ENCODE data around the gene PBRM1. TPM values are rescaled to one million over a fixed set of nuclear protein-coding genes. Genes with fewer than 3 reads are reported as not detected.
"Not testable (repeated sequence)": the region's sequence is repeated elsewhere in the genome, so short reads cannot be mapped to it uniquely, and the experiment has no call there.

Gene PBRM1
- total RNA-seq, 2 experiments from 2014 or later: 47.6 to 48.1 TPM

GRCh38 chr3:52730681-52731080, 45.0 kb upstream of the PBRM1 start:
- POLR2A ChIA-PET: no interaction called here
- H3K27ac ChIP-seq (ENCODE audit: low read depth in 1 of 2, low read length in 2 of 2): no peak overlapping the region
- H3K36me3 ChIP-seq (ENCODE audit: insufficient read depth, low read length): peaks cover 30% of the 10 kb centered on the region
- H3K27ac Mint-ChIP-seq: no peak overlapping the region
- H3K27me3 ChIP-seq (ENCODE audit: control insufficient read depth in 1 of 2, insufficient read depth in 2 of 2, low read length in 2 of 2): no peaks in the 10 kb centered on the region
- no peaks in the 10 kb centered on the region for H3K27me3 Mint-ChIP-seq
- no peak for DNase-seq
- CTCF ChIA-PET: no interaction called here
- peaks cover 0 to 19% of the 10 kb centered on the region in 2 experiments for H3K9me3 ChIP-seq (ENCODE audit: control insufficient read depth in 1 of 2, insufficient read depth in 1 of 2, low read length in 2 of 2)
- peaks cover 76% of the 10 kb centered on the region for H3K36me3 Mint-ChIP-seq (ENCODE audit: low read depth)
- H3K4me1 ChIP-seq (ENCODE audit: insufficient read depth, low read length): no peaks in the 10 kb centered on the region
- no peak for TF ChIP-seq CTCF (IDR thresholded peaks at IDR 0.05)
- no peak overlapping the region for H3K4me3 Mint-ChIP-seq
- no peak overlapping the region for H3K4me3 ChIP-seq (ENCODE audit: low read length)
- H3K4me1 Mint-ChIP-seq (ENCODE audit: low read depth): no peaks in the 10 kb centered on the region
- peaks cover 3% of the 10 kb centered on the region for H3K9me3 Mint-ChIP-seq
- ATAC-seq (ENCODE audit: poor library complexity): no peak
- intact Hi-C loops (cut with DNase I, micrococcal nuclease): no loop called here

- H3K4me1 ChIP-seq (ENCODE audit: insufficient read depth, low read length); H3K4me3 ChIP-seq (ENCODE audit: low read length); ATAC-seq (ENCODE audit: poor library complexity); H3K27me3 Mint-ChIP-seq; DNase-seq; H3K27ac ChIP-seq (ENCODE audit: low read depth in 1 of 2, low read length in 2 of 2); intact Hi-C loops (cut with DNase I, micrococcal nuclease); H3K9me3 Mint-ChIP-seq; H3K4me3 Mint-ChIP-seq; H3K4me1 Mint-ChIP-seq (ENCODE audit: low read depth); H3K27ac Mint-ChIP-seq; CTCF ChIA-PET; H3K27me3 ChIP-seq (ENCODE audit: control insufficient read depth in 1 of 2, insufficient read depth in 2 of 2, low read length in 2 of 2): not testable (repeated sequence)
- H3K9me3 ChIP-seq (ENCODE audit: control insufficient read depth in 1 of 2, insufficient read depth in 1 of 2, low read length in 2 of 2): peaks cover 0 to 15% of the 10 kb centered on the region in 2 experiments
- peaks cover 59% of the 10 kb centered on the region for H3K36me3 Mint-ChIP-seq (ENCODE audit: low read depth)
- peaks cover 27% of the 10 kb centered on the region for H3K36me3 ChIP-seq (ENCODE audit: insufficient read depth, low read length)
- POLR2A ChIA-PET: interaction anchor here (0.6 kb wide), 1 partner anchor 1301 kb away, joined by 4 read pairs; no protein-coding TSS in a partner anchor
These were observed 43.0 kb upstream of the PBRM1 start for GRCh38 chr3:52728753-52729152.

GRCh38 chr3:52724511-52724910, 38.8 kb upstream of the PBRM1 start:
- Histone ChIP-seq H3K27me3 (ENCODE audit: control insufficient read depth in 1 of 2, insufficient read depth in 2 of 2, low read length in 2 of 2) (no peaks in the 10 kb centered on the region), H3K27ac (ENCODE audit: low read depth in 1 of 2, low read length in 2 of 2) (no peak overlapping the region), H3K4me3 (ENCODE audit: low read length) (no peak overlapping the region), H3K4me1 (ENCODE audit: insufficient read depth, low read length) (peaks cover 21% of the 10 kb centered on the region), H3K9me3 (ENCODE audit: control insufficient read depth in 1 of 2, insufficient read depth in 1 of 2, low read length in 2 of 2) (peaks cover 0 to 4% of the 10 kb centered on the region in 2 experiments), H3K36me3 (ENCODE audit: insufficient read depth, low read length) (peaks cover 5% of the 10 kb centered on the region)
- Mint-ChIP-seq H3K9me3 (peaks cover 3% of the 10 kb centered on the region), H3K4me1 (ENCODE audit: low read depth) (peaks cover 30% of the 10 kb centered on the region), H3K27me3 (no peaks in the 10 kb centered on the region), H3K36me3 (ENCODE audit: low read depth) (peaks cover 31% of the 10 kb centered on the region), H3K4me3 (no peak overlapping the region), H3K27ac (no peak overlapping the region)
- POLR2A ChIA-PET: no interaction called here
- CTCF ChIA-PET: no interaction called here
- intact Hi-C loops (cut with DNase I, micrococcal nuclease): no loop called here
- DNase-seq (no peak), ATAC-seq (ENCODE audit: poor library complexity) (no peak)
- TF ChIP-seq CTCF (IDR thresholded peaks at IDR 0.05): no peak

DNA sequence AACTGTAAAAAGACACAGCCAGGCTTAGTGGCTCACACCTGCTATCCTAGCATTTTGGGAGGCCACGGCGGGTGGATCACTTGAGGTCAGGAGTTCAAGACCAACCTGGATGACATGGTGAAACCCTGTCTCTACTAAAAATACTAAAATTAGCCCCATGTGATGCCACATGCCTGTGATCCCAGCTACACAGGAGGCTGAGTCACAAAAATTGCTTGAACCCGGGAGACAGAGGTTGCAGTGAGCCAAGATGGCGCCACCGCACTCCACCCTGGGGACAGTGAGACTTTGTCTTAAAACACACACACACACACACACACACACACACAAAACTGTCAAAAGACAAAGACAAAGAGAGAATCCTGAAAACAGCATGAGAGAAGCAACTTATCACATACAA, 38.2 kb upstream of the PBRM1 start:
- ATAC-seq (ENCODE audit: poor library complexity): no peak
- no peaks in the 10 kb centered on the region for H3K9me3 ChIP-seq (ENCODE audit: control insufficient read depth in 1 of 2, insufficient read depth in 1 of 2, low read length in 2 of 2)
- no peak for DNase-seq
- peaks cover 3% of the 10 kb centered on the region for H3K9me3 Mint-ChIP-seq
- peaks cover 28% of the 10 kb centered on the region for H3K36me3 Mint-ChIP-seq (ENCODE audit: low read depth)
- H3K36me3 ChIP-seq (ENCODE audit: insufficient read depth, low read length): peaks cover 9% of the 10 kb centered on the region
- intact Hi-C loops (cut with DNase I, micrococcal nuclease): no loop called here
- H3K27me3 Mint-ChIP-seq: no peaks in the 10 kb centered on the region
- no peak overlapping the region for H3K27ac ChIP-seq (ENCODE audit: low read depth in 1 of 2, low read length in 2 of 2)
- H3K27me3 ChIP-seq (ENCODE audit: control insufficient read depth in 1 of 2, insufficient read depth in 2 of 2, low read length in 2 of 2): no peaks in the 10 kb centered on the region
- H3K4me1 Mint-ChIP-seq (ENCODE audit: low read depth): peaks cover 31% of the 10 kb centered on the region
- no peak overlapping the region for H3K4me3 Mint-ChIP-seq
- TF ChIP-seq CTCF (IDR thresholded peaks at IDR 0.05): no peak
- H3K27ac Mint-ChIP-seq: peak overlapping the region; percentile 45
- CTCF ChIA-PET: no interaction called here
- H3K4me3 ChIP-seq (ENCODE audit: low read length): no peak overlapping the region
- POLR2A ChIA-PET: no interaction called here
- peaks cover 21% of the 10 kb centered on the region for H3K4me1 ChIP-seq (ENCODE audit: insufficient read depth, low read length)
